Activated naive CD4-positive, alpha-beta T cell treated with anti-CD3 and anti-CD28 coated beads, Interleukin-2, amount 50 U/mL, for 24 hours (primary cell): ENCODE measurements around the gene PTMA.
A peak's percentile ranks its signal among the peaks of the same experiment; 100 is the strongest.
"Not testable (repeated sequence)": the region's sequence is repeated elsewhere in the genome, so short reads cannot be mapped to it uniquely, and the experiment has no call there.

ENCODE experiments used
- H3K27ac Mint-ChIP-seq: one replicate; pipeline ENCODE4 v1.8.0; 2021; ENCODE audit warnings: mild to moderate bottlenecking, mixed read lengths
- H3K27me3 Mint-ChIP-seq: one replicate; pipeline ENCODE4 v1.8.0; 2021; ENCODE audit warnings: mixed read lengths
- H3K36me3 Mint-ChIP-seq: one replicate; pipeline ENCODE4 v1.8.0; 2021; ENCODE audit warnings: mixed read lengths
- H3K4me1 Mint-ChIP-seq: one replicate; pipeline ENCODE4 v1.8.0; 2021; ENCODE audit warnings: mixed read lengths
- H3K4me3 Mint-ChIP-seq: one replicate; pipeline ENCODE4 v1.8.0; 2021; ENCODE audit warnings: mild to moderate bottlenecking, mixed read lengths
- H3K9me3 Mint-ChIP-seq: one replicate; pipeline ENCODE4 v1.8.0; 2021; ENCODE audit warnings: mixed read lengths

The PTMA gene

DNA sequence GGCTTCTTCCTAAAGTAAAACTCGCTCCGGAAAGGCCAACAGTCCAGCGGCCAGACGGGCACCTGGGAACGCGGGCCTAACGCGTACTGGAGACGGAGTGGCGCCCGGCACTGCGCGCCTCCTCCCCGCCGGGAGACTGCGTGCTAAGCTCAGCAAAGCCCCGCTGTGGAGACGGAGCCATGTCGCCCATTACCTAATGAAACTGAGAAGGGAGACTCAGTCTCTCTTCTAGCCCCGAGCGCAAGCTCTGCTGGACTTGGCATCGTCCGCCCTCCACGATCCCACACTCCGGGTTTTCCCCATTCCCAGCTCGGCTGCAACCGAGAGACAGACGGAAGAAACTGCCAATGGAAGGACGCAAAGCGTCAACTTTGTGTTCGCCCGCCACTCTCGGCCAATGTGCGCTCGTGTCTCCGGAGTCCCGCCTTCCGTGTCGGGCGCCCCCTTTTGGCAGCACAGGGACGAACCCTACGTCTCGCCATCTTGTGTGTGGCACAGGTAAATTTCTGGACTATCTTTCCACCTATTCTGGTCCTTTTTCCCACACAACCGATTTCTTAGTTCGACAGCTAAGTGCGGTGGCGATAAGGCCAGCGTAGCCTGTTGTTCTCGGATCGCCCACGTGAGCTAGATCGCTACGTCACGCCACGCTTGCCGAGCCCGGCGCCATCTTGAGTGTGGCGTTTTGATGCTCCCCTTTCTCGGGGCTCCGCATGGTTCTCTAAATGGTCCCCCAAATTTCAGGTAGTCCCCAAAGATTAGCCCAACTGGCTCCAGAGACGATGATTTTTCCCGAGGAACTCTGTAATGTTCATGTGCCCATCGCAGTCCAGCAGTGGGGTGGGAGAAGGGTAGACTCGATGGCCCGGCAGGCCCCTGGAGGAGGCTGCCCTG is 1.3 kb upstream of the PTMA start:
- Mint-ChIP-seq H3K9me3 (no peaks in the 10 kb centered on the region), H3K27me3 (no peaks in the 10 kb centered on the region), H3K27ac (peak overlapping the region; percentile 100), H3K4me3 (peak overlapping the region; percentile 94), H3K4me1 (peaks cover 16% of the 10 kb centered on the region), H3K36me3 (peaks cover 14% of the 10 kb centered on the region)

GRCh38 chr2:231707625-231707926 is 749 bp upstream of the PTMA start:
- H3K9me3 Mint-ChIP-seq, result no peaks in the 10 kb centered on the region
- H3K36me3 Mint-ChIP-seq, result peaks cover 20% of the 10 kb centered on the region
- H3K4me1 Mint-ChIP-seq, result peaks cover 22% of the 10 kb centered on the region
- H3K4me3 Mint-ChIP-seq, result peak overlapping the region; percentile 94
- peak overlapping the region; percentile 100 for H3K27ac Mint-ChIP-seq
- no peaks in the 10 kb centered on the region for H3K27me3 Mint-ChIP-seq

DNA sequence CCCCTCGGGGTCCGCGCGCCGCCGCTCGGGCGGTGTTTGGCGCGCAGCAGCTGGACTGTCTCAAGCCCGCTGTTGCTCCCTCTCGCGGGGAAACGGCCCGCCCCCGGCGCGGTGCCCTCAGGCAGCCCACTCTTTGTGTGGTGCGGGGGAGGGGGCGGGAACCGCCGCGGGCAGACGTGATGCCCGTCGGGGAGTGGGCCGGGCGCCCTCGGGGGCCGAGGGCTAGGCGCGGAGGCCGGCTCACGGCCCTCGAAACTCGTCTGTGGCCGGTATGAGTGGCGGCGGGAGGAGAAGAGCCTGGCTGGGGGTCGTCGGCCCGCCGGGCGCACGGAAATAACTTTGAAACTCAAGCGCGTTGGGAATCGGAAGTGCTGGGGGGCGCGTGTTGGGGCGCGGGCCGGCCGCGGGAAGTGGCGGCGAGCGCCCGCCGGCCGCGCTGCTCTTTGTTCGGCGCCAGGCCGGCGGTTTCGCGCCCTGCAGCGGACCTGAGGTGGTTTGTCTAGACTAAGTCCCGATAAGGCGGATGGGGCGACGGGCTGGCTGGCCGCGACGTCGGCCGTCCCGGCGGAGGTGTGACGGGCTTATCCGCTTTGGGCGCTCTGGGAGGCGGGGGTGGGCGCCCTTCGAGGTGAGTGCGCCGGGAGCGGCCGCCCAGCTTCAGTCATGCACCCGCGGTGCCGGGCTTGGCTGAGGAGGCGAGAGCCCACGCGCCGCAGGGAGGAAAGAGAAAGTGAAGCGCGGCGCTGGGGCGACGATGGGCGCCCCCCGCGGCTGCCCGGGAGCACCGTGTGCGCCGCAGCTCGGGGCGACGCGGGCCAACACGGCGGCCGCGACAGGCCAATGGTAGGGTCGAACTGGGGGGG is 679 bp downstream of the PTMA start:
- Mint-ChIP-seq H3K9me3 (no peaks in the 10 kb centered on the region), H3K4me1 (peaks cover 33% of the 10 kb centered on the region), H3K4me3 (peak overlapping the region; percentile 98), H3K27me3 (no peaks in the 10 kb centered on the region), H3K36me3 (peaks cover 23% of the 10 kb centered on the region), H3K27ac (peak overlapping the region; percentile 100)

DNA sequence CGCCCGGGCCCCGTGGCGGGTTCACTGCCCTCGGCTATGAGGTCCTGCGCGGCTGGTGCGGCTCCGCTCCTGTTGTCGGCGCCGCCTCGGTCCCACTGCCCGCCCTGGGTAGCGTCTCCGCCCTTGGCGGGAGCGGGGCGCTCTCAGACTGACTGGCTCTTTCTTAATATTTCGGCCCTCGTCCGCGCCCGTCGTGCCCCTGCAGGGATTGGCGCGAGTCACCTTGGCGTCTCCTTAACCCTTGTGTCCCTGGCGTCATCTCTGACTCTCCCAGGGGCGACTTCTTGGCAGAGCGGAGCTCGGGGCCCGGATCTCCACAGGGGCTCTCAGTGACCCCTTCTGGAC is 1.3 kb downstream of the PTMA start:
- H3K27me3 Mint-ChIP-seq, result no peaks in the 10 kb centered on the region
- no peaks in the 10 kb centered on the region for H3K9me3 Mint-ChIP-seq
- H3K4me1 Mint-ChIP-seq, result peaks cover 35% of the 10 kb centered on the region
- peaks cover 23% of the 10 kb centered on the region for H3K36me3 Mint-ChIP-seq
- peak overlapping the region; percentile 93 for H3K4me3 Mint-ChIP-seq
- H3K27ac Mint-ChIP-seq, result peak overlapping the region; percentile 96

DNA sequence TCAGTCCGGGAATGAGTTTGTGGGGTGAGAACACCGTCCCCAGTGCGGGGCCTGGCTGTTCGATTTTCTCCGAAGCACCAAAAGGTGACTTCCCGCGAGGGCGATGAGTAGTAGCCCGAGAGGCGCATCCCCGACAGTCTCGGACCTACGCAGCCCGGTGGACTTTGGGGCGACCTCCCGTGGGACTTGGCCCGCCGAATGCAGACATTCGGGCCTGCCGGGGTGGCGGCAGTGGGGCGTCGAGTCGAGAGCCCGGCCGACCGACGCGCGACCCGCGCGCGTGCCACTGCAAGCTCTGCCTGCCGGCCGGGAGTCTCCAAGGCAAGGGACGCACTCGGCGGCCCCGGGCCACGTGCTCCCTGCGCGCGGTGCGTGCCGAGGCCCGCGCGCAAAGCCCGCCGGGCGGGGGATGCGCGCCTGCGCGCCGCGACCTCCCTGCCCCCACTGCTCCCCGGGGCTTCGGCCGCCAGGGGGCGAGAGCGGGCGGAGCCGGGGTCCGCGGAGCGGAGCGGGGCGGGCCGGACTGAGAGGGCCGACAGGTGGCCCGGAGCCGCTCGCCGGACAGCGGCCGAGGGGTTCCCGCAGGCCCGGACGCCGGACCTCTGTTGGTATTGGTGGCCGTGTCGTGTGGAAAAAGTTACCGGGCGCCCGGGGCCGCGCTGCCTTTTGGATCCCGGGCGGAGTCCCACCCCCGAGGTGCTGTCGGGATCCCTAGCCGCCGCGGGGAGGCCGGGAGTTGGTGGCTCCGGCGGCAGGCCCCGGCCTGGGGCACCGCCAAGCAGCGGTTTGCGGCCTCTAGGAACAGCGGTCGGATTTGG is 1.9 kb downstream of the PTMA start:
- Mint-ChIP-seq H3K4me3 (peak overlapping the region; percentile 94), H3K4me1 (peaks cover 36% of the 10 kb centered on the region), H3K27me3 (no peaks in the 10 kb centered on the region), H3K9me3 (no peaks in the 10 kb centered on the region), H3K27ac (peak overlapping the region; percentile 96), H3K36me3 (peaks cover 23% of the 10 kb centered on the region)

DNA sequence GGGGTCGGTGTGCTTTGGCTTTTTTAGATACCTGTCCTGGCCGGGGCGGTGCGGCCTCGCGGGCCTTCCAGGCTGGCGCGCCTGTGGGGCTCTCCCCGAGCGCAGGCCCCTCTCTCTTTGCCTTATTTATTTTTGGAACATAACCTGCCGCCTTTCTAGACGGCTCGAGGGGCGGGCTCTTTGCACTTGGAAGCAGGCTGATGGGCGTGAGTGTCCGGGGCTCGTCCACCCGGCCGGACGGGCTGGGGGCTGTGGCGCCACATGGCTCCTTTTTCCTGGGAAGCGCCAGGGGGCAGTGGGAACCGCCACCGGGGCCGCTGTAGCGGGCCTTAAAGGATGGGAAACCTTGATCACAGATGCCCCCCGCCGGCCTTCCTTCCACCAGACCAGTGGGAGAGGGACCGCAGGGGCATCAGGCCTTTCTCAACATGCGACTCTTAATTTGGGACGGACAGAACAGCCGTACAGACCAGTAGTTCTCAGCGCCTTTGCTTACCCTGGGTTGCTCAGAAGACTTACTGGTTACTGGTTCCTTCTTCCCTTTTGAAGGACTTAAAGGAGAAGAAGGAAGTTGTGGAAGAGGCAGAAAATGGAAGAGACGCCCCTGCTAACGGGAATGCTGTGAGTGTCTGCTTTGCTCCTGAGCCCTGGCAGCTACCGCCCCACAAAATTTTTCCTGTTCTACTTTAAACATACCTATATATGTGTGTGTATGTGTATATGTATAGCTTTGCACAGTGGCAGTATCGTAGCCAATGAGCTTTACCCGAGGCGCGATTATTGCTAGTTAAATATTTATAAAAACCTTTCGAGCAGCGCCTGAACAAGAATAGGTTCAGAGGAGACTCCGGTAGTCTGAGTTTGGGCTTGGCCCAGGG is 2.7 kb downstream of the PTMA start:
- Mint-ChIP-seq H3K27ac (peak overlapping the region; percentile 97), H3K27me3 (no peaks in the 10 kb centered on the region), H3K4me1 (peaks cover 39% of the 10 kb centered on the region), H3K4me3 (peak overlapping the region; percentile 94), H3K9me3 (no peaks in the 10 kb centered on the region), H3K36me3 (peaks cover 23% of the 10 kb centered on the region)

DNA sequence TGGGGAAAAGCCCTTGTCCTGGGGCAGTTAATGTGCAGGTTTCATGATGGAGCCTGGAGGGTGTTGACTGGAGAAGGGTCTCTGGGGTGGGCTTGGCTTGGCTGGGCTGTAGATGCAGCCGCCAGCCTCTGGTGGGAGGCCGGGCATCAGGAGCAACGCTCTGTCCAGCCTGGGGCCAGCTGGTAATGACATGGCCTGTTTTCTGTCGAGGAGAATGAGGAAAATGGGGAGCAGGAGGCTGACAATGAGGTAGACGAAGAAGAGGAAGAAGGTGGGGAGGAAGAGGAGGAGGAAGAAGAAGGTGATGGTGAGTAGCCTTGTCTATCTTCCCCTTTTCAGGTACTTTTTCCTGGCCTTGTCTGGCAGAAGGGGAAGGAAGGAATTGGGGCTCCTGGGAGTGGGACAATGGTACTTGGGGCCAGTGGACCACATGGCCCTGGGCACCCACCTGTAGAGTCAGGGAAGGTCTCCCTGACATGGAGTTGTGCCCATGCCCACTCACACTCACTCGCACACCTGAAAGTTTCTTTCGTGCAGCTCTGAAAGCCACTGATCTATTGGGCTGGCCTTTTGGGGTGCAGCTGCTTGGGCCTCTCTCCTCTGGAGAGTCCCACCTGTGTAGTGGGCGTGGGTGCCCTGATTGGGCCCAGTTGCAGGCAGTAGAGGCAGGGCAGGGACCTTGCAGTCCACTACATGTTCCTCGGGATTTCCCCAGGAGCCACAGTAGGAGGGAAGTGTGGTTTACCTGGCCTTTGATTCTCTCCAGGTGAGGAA is 3.5 kb downstream of the PTMA start:
- peaks cover 38% of the 10 kb centered on the region for H3K4me1 Mint-ChIP-seq
- no peaks in the 10 kb centered on the region for H3K9me3 Mint-ChIP-seq
- peak overlapping the region; percentile 94 for H3K4me3 Mint-ChIP-seq
- H3K27ac Mint-ChIP-seq, result peak overlapping the region; percentile 97
- peaks cover 23% of the 10 kb centered on the region for H3K36me3 Mint-ChIP-seq
- H3K27me3 Mint-ChIP-seq, result no peaks in the 10 kb centered on the region

DNA sequence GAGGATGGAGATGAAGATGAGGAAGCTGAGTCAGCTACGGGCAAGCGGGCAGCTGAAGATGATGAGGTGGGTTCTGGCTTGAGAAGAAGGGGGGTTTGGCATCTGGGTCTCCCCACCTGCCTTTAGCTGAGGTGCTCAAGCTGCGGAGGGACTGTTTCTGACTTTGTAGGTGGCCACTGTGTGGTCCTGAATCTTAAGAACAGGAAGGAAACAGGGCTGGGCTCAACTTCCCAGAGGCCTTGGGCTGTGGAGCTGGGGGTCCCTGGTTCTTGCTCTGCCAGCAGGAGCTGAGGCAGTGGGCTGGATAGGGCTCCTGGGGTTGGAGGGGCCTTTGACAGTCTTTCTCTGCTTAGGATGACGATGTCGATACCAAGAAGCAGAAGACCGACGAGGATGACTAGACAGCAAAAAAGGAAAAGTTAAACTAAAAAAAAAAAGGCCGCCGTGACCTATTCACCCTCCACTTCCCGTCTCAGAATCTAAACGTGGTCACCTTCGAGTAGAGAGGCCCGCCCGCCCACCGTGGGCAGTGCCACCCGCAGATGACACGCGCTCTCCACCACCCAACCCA is 4.2 kb downstream of the PTMA start:
- Mint-ChIP-seq H3K36me3 (peaks cover 23% of the 10 kb centered on the region), H3K27ac (peak overlapping the region; percentile 97), H3K4me1 (peaks cover 38% of the 10 kb centered on the region), H3K4me3 (peak overlapping the region; percentile 94)
- H3K27me3 Mint-ChIP-seq, H3K9me3 Mint-ChIP-seq: not testable (repeated sequence)

GRCh38 chr2:231713406-231713729 is 5.0 kb downstream of the PTMA start:
- peaks cover 38% of the 10 kb centered on the region for H3K4me1 Mint-ChIP-seq
- H3K36me3 Mint-ChIP-seq, result peaks cover 22% of the 10 kb centered on the region

DNA sequence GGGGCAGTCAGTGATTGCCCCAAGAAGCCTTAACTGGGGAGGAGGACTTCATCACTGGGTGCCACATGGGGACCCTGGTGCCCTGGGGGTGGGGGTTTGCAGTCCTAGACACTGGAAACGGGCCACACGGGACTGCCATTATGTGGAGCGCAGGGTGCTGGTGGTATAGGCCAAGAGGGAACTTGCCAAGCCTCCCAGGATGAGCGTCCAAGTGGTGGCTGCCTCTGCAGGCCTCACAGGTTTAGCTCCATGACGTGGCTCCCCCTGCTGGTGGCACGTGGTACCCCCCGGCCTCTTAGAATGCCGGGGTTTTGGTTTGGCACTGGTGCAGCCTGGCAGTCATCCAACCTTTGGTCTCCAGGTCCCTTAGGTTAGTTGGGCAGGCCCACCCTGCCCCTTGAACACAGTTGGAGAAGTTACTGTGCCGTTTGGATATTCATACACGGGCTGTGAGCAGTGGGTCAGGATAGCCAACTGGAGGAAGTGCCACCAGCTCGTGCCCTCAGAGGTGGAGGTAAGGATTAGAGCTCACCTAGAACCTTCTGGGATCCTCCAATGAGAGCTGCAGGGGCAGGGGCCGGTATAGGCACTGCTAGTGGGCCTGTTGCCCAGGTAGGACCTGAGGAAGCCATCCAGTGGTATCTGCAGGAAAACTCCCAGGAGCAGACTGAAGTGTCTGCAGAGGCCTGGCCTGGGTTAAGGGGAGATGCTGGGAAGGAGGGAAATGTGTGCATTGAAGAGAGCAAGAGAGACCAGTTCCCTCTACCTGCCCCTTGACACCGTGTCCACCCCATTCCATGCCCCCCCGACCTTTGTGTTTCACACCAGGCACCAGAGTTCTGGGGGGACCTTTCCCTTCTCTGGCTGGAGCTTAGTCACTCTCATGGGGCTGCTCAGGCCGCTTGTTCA is 5.7 kb downstream of the PTMA start:
- no peaks in the 10 kb centered on the region for H3K27me3 Mint-ChIP-seq
- H3K27ac Mint-ChIP-seq, result peak overlapping the region; percentile 96
- H3K4me1 Mint-ChIP-seq, result peaks cover 38% of the 10 kb centered on the region
- H3K36me3 Mint-ChIP-seq, result peaks cover 21% of the 10 kb centered on the region
- no peaks in the 10 kb centered on the region for H3K9me3 Mint-ChIP-seq
- H3K4me3 Mint-ChIP-seq, result peak overlapping the region; percentile 80

More at GRCh38 chr2:231713406-231713729, 5.0 kb downstream of the PTMA start:
- peak overlapping the region; percentile 96 for H3K27ac Mint-ChIP-seq
- not testable (repeated sequence) for H3K27me3 Mint-ChIP-seq, H3K9me3 Mint-ChIP-seq
- H3K4me3 Mint-ChIP-seq, result peak overlapping the region; percentile 80

GRCh38 chr2:231714639-231715498 is 6.5 kb downstream of the PTMA start:
- Mint-ChIP-seq H3K4me1 (peaks cover 38% of the 10 kb centered on the region), H3K27me3 (no peaks in the 10 kb centered on the region), H3K27ac (peak overlapping the region; percentile 65), H3K36me3 (peaks cover 18% of the 10 kb centered on the region), H3K9me3 (no peaks in the 10 kb centered on the region), H3K4me3 (no peak overlapping the region)

GRCh38 chr2:231715499-231715837 is 7.1 kb downstream of the PTMA start:
- H3K9me3 Mint-ChIP-seq, result no peaks in the 10 kb centered on the region
- H3K36me3 Mint-ChIP-seq, result peaks cover 18% of the 10 kb centered on the region
- H3K4me3 Mint-ChIP-seq, result no peak overlapping the region
- H3K4me1 Mint-ChIP-seq, result peaks cover 38% of the 10 kb centered on the region
- H3K27ac Mint-ChIP-seq, result peak overlapping the region; percentile 65
- no peaks in the 10 kb centered on the region for H3K27me3 Mint-ChIP-seq
